GM23248 (cell line): ENCODE results near the gene PRKCB. TPM values are rescaled to one million over a fixed set of nuclear protein-coding genes. Genes with fewer than 3 reads are reported as not detected.

Source experiments
- DNase-seq: peaks from one replicate; pipeline ENCODE4 v3.0.0-alpha.2; 2015
- H2AFZ ChIP-seq: fragments of 200-600 bp; sonication (generic); 2 replicates; pipeline ENCODE4 v1.6.1; 2016; ENCODE audit warnings: antibody characterized with exemption
- H3F3A ChIP-seq: fragments of 200-600 bp; sonication (generic); 2 replicates; pipeline ENCODE4 v1.6.1; 2016; ENCODE audit warnings: mild to moderate bottlenecking, antibody characterized with exemption, mixed run types; ENCODE audit not compliant: insufficient read depth
- H3K27ac ChIP-seq: fragments of 200-600 bp; sonication (generic); 2 replicates; pipeline ENCODE4 v1.5.1; 2016; ENCODE audit warnings: mild to moderate bottlenecking
- H3K27me3 ChIP-seq: fragments of 200-600 bp; sonication (generic); replicated peaks from 2 replicates; pipeline ENCODE4 v1.6.1; 2016; ENCODE audit warnings: mild to moderate bottlenecking; ENCODE audit not compliant: insufficient read depth
- H3K36me3 ChIP-seq: fragments of 200-600 bp; sonication (generic); 2 replicates; pipeline ENCODE4 v1.6.1; 2016; ENCODE audit warnings: low read depth, mild to moderate bottlenecking
- H3K4me1 ChIP-seq: fragments of 200-600 bp; sonication (generic); 2 replicates; pipeline ENCODE4 v1.6.1; 2016; ENCODE audit warnings: mild to moderate bottlenecking; ENCODE audit not compliant: insufficient read depth
- H3K4me2 ChIP-seq: fragments of 200-600 bp; sonication (generic); one replicate; pipeline ENCODE4 v1.6.1; 2016; ENCODE audit warnings: mild to moderate bottlenecking; ENCODE audit not compliant: unreplicated experiment
- H3K4me3 ChIP-seq: fragments of 200-600 bp; sonication (generic); 2 replicates; pipeline ENCODE4 v1.5.1; 2016; ENCODE audit warnings: mild to moderate bottlenecking
- H3K79me2 ChIP-seq: fragments of 200-600 bp; sonication (generic); 2 replicates; pipeline ENCODE4 v1.6.1; 2016; ENCODE audit warnings: mild to moderate bottlenecking; ENCODE audit not compliant: insufficient read depth
- H3K9ac ChIP-seq: fragments of 200-600 bp; sonication (generic); 2 replicates; pipeline ENCODE4 v1.6.1; 2016; ENCODE audit warnings: mild to moderate bottlenecking
- H3K9me2 ChIP-seq: fragments of 200-600 bp; sonication (generic); 2 replicates; pipeline ENCODE4 v1.6.1; 2016; ENCODE audit warnings: mixed run types, mild to moderate bottlenecking, moderate library complexity; ENCODE audit not compliant: insufficient read depth
- H3K9me3 ChIP-seq: fragments of 200-600 bp; sonication (generic); one replicate; pipeline ENCODE4 v1.6.1; 2017; ENCODE audit warnings: low read depth
- H4K20me1 ChIP-seq: fragments of 200-600 bp; sonication (generic); 2 replicates; pipeline ENCODE4 v1.6.0; 2016; ENCODE audit not compliant: insufficient read depth
- EZH2 ChIP-seq: fragments of 200-600 bp; sonication (generic); IDR thresholded peaks from 2 replicates; pipeline ENCODE4 v1.6.1; 2018; ENCODE audit warnings: antibody characterized with exemption, mild to moderate bottlenecking; ENCODE audit not compliant: insufficient read depth, poor library complexity, severe bottlenecking
- EZH2phosphoT487 ChIP-seq: fragments of 200-600 bp; sonication (generic); IDR thresholded peaks from 2 replicates; pipeline ENCODE4 v1.6.1; 2018; ENCODE audit warnings: antibody characterized with exemption, moderate library complexity, mild to moderate bottlenecking, low read depth; ENCODE audit not compliant: insufficient read depth
- WGBS, 2 experiments: methylation state at CpG; one replicate each; pipeline ENCODE4 v1.1.6; 2015 to 2017; ENCODE audit warnings: low lambda C conversion rate in 2 of 2, low coverage in 1 of 2; ENCODE audit errors: missing lambda C conversion rate in 2 of 2; 5-methylcytosine and 5-hydroxymethylcytosine counted together
- in situ Hi-C: fragments of 300-500 bp; cut with MboI; formaldehyde crosslinking; loops from 2 replicates; pipeline ENCODE4 v1.15.0; 2020
- polyA plus RNA-seq: library from polyadenylated mRNA; unstranded; fragments of >200 nt; fragmentation: Nextera tagmentation; extraction: Ambion mirVana; gene quantifications from 2 replicates; pipeline ENCODE4 v1.2.1, GENCODE V29; 2016
- total RNA-seq: library from RNA; depleted of rRNA; stranded (reverse); fragments of >200 nt; shearing (Covaris generic); gene quantifications from 2 replicates; pipeline ENCODE4 v1.2.3, GENCODE V29; 2014

Gene PRKCB
- total and polyA plus RNA-seq, 2 experiments from 2014 or later: not detected

DNA sequence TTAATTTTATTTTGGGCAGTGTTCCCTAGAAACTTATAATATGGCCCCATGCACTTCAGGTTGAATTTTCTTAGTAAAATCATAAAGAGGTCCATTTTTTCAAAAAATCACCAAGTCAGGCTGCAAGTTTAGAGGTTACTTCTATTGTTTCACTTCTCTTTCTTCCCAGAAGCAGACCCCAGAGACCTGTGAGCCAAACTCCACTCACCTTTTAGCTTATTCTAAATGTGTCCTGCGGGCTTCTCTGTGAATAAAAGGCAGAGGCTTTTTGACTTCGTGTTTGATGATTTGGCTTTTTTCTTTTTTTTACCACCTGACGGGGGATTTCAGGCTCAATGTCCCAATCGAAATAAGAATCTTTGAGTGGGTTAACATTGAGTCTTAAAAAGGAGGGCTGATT lies 7.4 kb downstream of the PRKCB start:
- H3K4me2 ChIP-seq: no peak overlapping the region
- H3K9me2 ChIP-seq: no peaks in the 10 kb centered on the region
- H3K36me3 ChIP-seq: no peaks in the 10 kb centered on the region
- peaks cover 13% of the 10 kb centered on the region for H3K27me3 ChIP-seq
- no peaks in the 10 kb centered on the region for H3K79me2 ChIP-seq
- no peak for DNase-seq
- no peak overlapping the region for H3K4me3 ChIP-seq
- H3K4me1 ChIP-seq: no peaks in the 10 kb centered on the region
- H4K20me1 ChIP-seq: no peaks in the 10 kb centered on the region
- no peak overlapping the region for H2AFZ ChIP-seq
- no peaks in the 10 kb centered on the region for H3K9me3 ChIP-seq
- TF ChIP-seq EZH2: no peak
- TF ChIP-seq EZH2phosphoT487: no peak
- 19 to 25% methylated on average over 4 of the region's 4 CpGs for WGBS, 2 experiments
- H3F3A ChIP-seq: no peaks in the 10 kb centered on the region
- in situ Hi-C loops: no loop called here
- H3K27ac ChIP-seq: no peak overlapping the region
- H3K9ac ChIP-seq: no peak overlapping the region

GRCh38 chr16:23847251-23847650 lies 11.5 kb downstream of the PRKCB start:
- 3 to 16% methylated on average over 3 of the region's 3 CpGs for WGBS, 2 experiments
- no peaks in the 10 kb centered on the region for H3K27me3 ChIP-seq

DNA sequence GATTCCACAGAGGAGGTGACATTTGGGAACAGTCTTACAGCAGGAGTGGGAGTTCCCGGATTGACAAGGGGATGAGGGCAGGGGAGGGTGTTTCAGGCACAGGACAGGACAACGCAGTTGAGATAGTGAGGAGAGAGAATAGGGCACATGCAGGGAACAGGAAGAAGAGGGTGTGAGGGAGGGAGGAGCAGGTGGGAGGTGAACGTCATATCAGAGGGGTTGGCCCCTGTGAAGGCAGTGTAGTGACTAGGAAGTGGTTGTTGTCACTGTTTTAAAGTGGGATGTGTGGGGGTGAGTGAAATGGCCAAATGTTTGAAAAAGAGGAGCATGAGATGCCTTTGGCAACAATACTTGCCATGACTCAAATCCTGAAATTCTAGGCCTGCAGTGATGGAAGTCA lies 12.2 kb downstream of the PRKCB start:
- Histone ChIP-seq H3K79me2 (no peaks in the 10 kb centered on the region), H3K36me3 (no peaks in the 10 kb centered on the region), H4K20me1 (no peaks in the 10 kb centered on the region), H3F3A (no peaks in the 10 kb centered on the region), H3K4me2 (no peak overlapping the region), H2AFZ (no peak overlapping the region), H3K9ac (no peak overlapping the region), H3K9me2 (no peaks in the 10 kb centered on the region), H3K27ac (no peak overlapping the region), H3K4me3 (no peak overlapping the region), H3K27me3 (no peaks in the 10 kb centered on the region), H3K4me1 (no peaks in the 10 kb centered on the region), H3K9me3 (no peaks in the 10 kb centered on the region)
- TF ChIP-seq EZH2phosphoT487 (no peak), EZH2 (no peak)
- 9 to 15% methylated on average over 3 of the region's 3 CpGs for WGBS, 2 experiments
- in situ Hi-C loops: no loop called here
- no peak for DNase-seq

More at GRCh38 chr16:23847251-23847650, 11.5 kb downstream of the PRKCB start:
- no peak for TF ChIP-seq EZH2
- no peak for TF ChIP-seq EZH2phosphoT487
- H3K36me3 ChIP-seq: no peaks in the 10 kb centered on the region
- H3K9ac ChIP-seq: no peak overlapping the region
- H2AFZ ChIP-seq: no peak overlapping the region
- in situ Hi-C loops: no loop called here
- no peaks in the 10 kb centered on the region for H3K9me3 ChIP-seq
- no peaks in the 10 kb centered on the region for H3K9me2 ChIP-seq
- no peaks in the 10 kb centered on the region for H4K20me1 ChIP-seq
- no peak for DNase-seq
- H3K4me3 ChIP-seq: no peak overlapping the region
- H3K79me2 ChIP-seq: no peaks in the 10 kb centered on the region
- no peaks in the 10 kb centered on the region for H3F3A ChIP-seq
- H3K4me2 ChIP-seq: no peak overlapping the region
- no peaks in the 10 kb centered on the region for H3K4me1 ChIP-seq
- H3K27ac ChIP-seq: no peak overlapping the region

DNA sequence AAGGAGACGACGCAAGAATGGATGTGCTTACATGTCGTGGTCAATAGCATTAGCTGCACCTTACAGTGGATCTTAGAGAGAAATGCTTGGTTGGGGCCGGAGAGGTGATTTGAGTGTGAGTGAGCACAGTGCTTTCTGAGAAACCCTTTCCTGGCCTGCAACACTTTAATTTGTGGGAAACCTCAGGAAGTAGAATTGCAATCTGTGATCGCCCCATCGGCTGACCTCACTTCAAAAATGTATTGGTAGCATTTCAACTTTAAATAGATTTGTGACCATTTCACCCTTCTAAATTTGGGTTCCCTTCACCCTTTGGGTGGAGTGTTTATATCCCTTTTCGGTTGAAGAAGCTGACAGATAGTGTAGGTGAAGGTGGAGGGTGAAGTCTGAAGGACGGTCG lies 13.2 kb downstream of the PRKCB start:
- H3K4me1 ChIP-seq: no peaks in the 10 kb centered on the region
- H3K27me3 ChIP-seq: no peaks in the 10 kb centered on the region
- no peak for DNase-seq
- TF ChIP-seq EZH2phosphoT487: no peak
- 38 to 40% methylated on average over 9 of the region's 9 CpGs for WGBS, 2 experiments
- no peak overlapping the region for H3K9ac ChIP-seq
- H3K9me2 ChIP-seq: no peaks in the 10 kb centered on the region
- H3K4me2 ChIP-seq: no peak overlapping the region
- no peak overlapping the region for H3K27ac ChIP-seq
- no peaks in the 10 kb centered on the region for H3F3A ChIP-seq
- no peak overlapping the region for H2AFZ ChIP-seq
- in situ Hi-C loops: no loop called here
- H3K36me3 ChIP-seq: no peaks in the 10 kb centered on the region
- H3K79me2 ChIP-seq: no peaks in the 10 kb centered on the region
- no peaks in the 10 kb centered on the region for H4K20me1 ChIP-seq
- H3K9me3 ChIP-seq: no peaks in the 10 kb centered on the region
- no peak overlapping the region for H3K4me3 ChIP-seq
